ENCODE measurements around the gene ACSL5. TPM values are rescaled to one million over a fixed set of nuclear protein-coding genes. Genes with fewer than 3 reads are reported as not detected.
"Not testable (repeated sequence)": the region's sequence is repeated elsewhere in the genome, so short reads cannot be mapped to it uniquely, and the experiment has no call there.

ACSL5 gene
- polyA plus RNA-seq, 1 donor: 361 TPM

DNA sequence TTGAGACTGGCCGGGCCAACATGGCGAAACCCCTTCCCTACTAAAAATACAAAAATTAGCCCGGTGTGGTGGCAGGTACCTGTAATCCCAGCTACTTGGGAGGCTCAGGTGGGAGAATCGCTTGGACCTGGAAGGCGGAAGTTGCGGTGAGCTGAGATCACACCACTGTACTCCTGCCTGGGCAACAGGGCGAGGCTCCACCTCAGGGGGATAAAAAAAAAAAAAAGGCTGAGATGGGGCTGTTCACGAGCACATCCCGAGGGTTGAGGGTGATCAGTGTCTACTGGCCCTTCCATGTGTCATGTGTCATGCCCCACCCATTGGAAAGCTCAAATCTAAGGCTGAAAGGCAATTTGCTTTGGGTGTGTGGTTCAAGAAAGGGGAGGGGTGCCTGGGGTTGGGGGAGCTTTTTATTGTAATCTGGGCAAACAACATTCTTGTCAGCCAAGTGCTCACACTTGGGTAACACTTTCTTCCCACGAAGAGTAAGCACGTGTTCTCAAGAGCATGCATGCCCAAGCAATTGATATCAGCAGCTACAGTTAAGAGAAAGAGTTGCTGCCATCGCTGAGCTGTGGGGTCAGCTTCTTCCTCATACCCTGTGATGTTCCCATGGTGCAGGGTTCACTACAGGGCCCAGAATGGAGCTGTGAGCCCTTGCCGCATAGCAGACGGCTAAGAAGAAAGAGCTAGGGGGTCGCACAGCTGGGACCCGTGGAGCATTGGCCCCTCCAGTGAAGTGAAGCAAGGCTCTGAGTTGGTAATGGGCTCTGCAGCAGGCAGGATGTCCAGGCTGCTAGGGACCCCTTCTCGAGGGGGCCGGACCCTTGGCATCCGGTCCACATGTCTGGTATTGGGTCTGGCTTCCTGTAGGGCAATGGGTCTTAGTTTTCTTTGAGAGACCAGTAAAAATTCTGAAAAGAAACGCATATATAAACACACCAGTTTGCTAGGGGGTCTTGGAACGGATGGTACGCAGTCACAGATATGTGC lies 9.9 kb upstream of the ACSL5 start:
- H3K9me3 ChIP-seq (ENCODE audit: control insufficient read depth, low read depth, low read length): no peaks in the 10 kb centered on the region
- no peak overlapping the region for H3K4me3 ChIP-seq (ENCODE audit: low read length)
- peak; percentile 86 to 87 for DNase-seq
- no peaks in the 10 kb centered on the region for H3K36me3 ChIP-seq (ENCODE audit: control insufficient read depth, insufficient read depth, low read length)
- H3K4me1 ChIP-seq (ENCODE audit: control insufficient read depth, insufficient read depth, low read length): peaks cover 77% of the 10 kb centered on the region
- WGBS (ENCODE audit: insufficient coverage, low lambda C conversion rate): no CpG with 5 or more reads among the region's 22 CpGs
- peak overlapping the region; percentile 86 for H3K27ac ChIP-seq (ENCODE audit: low read length)
- H3K27me3 ChIP-seq (ENCODE audit: control insufficient read depth, insufficient read depth, low read length): no peaks in the 10 kb centered on the region

- Histone ChIP-seq H3K4me1 (ENCODE audit: control insufficient read depth, insufficient read depth, low read length) (peaks cover 70% of the 10 kb centered on the region), H3K27me3 (ENCODE audit: control insufficient read depth, insufficient read depth, low read length) (no peaks in the 10 kb centered on the region), H3K4me3 (ENCODE audit: low read length) (no peak overlapping the region), H3K9me3 (ENCODE audit: control insufficient read depth, low read depth, low read length) (no peaks in the 10 kb centered on the region), H3K27ac (ENCODE audit: low read length) (peak overlapping the region; percentile 86), H3K36me3 (ENCODE audit: control insufficient read depth, insufficient read depth, low read length) (no peaks in the 10 kb centered on the region)
- DNase-seq: peak; percentile 90 to 96
- WGBS (ENCODE audit: insufficient coverage, low lambda C conversion rate): no CpG with 5 or more reads among the region's 6 CpGs
These were observed 8.9 kb upstream of the ACSL5 start for GRCh38 chr10:112365014-112365432.

GRCh38 chr10:112365451-112365850 lies 8.5 kb upstream of the ACSL5 start:
- H3K27ac ChIP-seq (ENCODE audit: low read length): peak overlapping the region; percentile 86
- H3K4me3 ChIP-seq (ENCODE audit: low read length): no peak overlapping the region
- H3K27me3 ChIP-seq (ENCODE audit: control insufficient read depth, insufficient read depth, low read length): no peaks in the 10 kb centered on the region
- no peak for DNase-seq
- H3K9me3 ChIP-seq (ENCODE audit: control insufficient read depth, low read depth, low read length): peaks cover 1% of the 10 kb centered on the region
- no peaks in the 10 kb centered on the region for H3K36me3 ChIP-seq (ENCODE audit: control insufficient read depth, insufficient read depth, low read length)
- no CpG with 5 or more reads among the region's 6 CpGs for WGBS (ENCODE audit: insufficient coverage, low lambda C conversion rate)
- peaks cover 66% of the 10 kb centered on the region for H3K4me1 ChIP-seq (ENCODE audit: control insufficient read depth, insufficient read depth, low read length)

DNA sequence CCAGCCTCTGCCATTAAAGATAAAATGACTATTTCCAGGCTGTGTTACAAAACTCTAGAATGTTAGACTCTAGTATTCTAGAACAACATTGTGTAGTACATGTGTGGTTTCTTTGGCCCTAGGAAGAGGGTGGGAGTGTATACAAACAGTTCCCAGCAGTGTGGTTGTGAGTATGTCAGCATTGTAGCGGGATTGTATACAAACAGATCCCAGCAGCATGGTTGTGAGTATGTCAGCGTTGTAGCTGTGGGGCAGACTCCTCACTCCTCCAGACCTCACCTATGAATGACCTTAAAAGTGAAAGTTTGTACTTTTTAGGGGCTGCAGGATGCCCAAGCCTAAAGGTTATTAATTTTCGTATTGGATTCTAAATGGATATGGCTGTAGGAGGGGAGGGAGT lies 6.9 kb upstream of the ACSL5 start:
- WGBS (ENCODE audit: insufficient coverage, low lambda C conversion rate): no CpG with 5 or more reads among the region's 3 CpGs
- Histone ChIP-seq H3K4me3 (ENCODE audit: low read length) (no peak overlapping the region), H3K27me3 (ENCODE audit: control insufficient read depth, insufficient read depth, low read length) (no peaks in the 10 kb centered on the region), H3K9me3 (ENCODE audit: control insufficient read depth, low read depth, low read length) (peaks cover 3% of the 10 kb centered on the region), H3K36me3 (ENCODE audit: control insufficient read depth, insufficient read depth, low read length) (no peaks in the 10 kb centered on the region), H3K4me1 (ENCODE audit: control insufficient read depth, insufficient read depth, low read length) (peaks cover 53% of the 10 kb centered on the region), H3K27ac (ENCODE audit: low read length) (peak overlapping the region; percentile 86)
- peak in 1 of 2 donors; percentile 55 for DNase-seq

- DNase-seq: no peak
- H3K27me3 ChIP-seq (ENCODE audit: control insufficient read depth, insufficient read depth, low read length): no peaks in the 10 kb centered on the region
- H3K9me3 ChIP-seq (ENCODE audit: control insufficient read depth, low read depth, low read length): peaks cover 3% of the 10 kb centered on the region
- no CpG with 5 or more reads among the region's 4 CpGs for WGBS (ENCODE audit: insufficient coverage, low lambda C conversion rate)
- peaks cover 50% of the 10 kb centered on the region for H3K4me1 ChIP-seq (ENCODE audit: control insufficient read depth, insufficient read depth, low read length)
- no peak overlapping the region for H3K4me3 ChIP-seq (ENCODE audit: low read length)
- peak overlapping the region; percentile 86 for H3K27ac ChIP-seq (ENCODE audit: low read length)
- H3K36me3 ChIP-seq (ENCODE audit: control insufficient read depth, insufficient read depth, low read length): no peaks in the 10 kb centered on the region
These were observed 6.4 kb upstream of the ACSL5 start for GRCh38 chr10:112367516-112367915.

- no CpG with 5 or more reads among the region's 40 CpGs for WGBS (ENCODE audit: insufficient coverage, low lambda C conversion rate)
- peaks cover 37% of the 10 kb centered on the region for H3K4me1 ChIP-seq (ENCODE audit: control insufficient read depth, insufficient read depth, low read length)
- H3K9me3 ChIP-seq (ENCODE audit: control insufficient read depth, low read depth, low read length): peaks cover 3% of the 10 kb centered on the region
- no peaks in the 10 kb centered on the region for H3K36me3 ChIP-seq (ENCODE audit: control insufficient read depth, insufficient read depth, low read length)
- no peak for DNase-seq
- no peaks in the 10 kb centered on the region for H3K27me3 ChIP-seq (ENCODE audit: control insufficient read depth, insufficient read depth, low read length)
- H3K4me3 ChIP-seq (ENCODE audit: low read length): no peak overlapping the region
- H3K27ac ChIP-seq (ENCODE audit: low read length): no peak overlapping the region
These were observed 4.2 kb upstream of the ACSL5 start for GRCh38 chr10:112369495-112370423.

- no peak overlapping the region for H3K4me3 ChIP-seq (ENCODE audit: low read length)
- peaks cover 3% of the 10 kb centered on the region for H3K9me3 ChIP-seq (ENCODE audit: control insufficient read depth, low read depth, low read length)
- no peak overlapping the region for H3K27ac ChIP-seq (ENCODE audit: low read length)
- peaks cover 34% of the 10 kb centered on the region for H3K4me1 ChIP-seq (ENCODE audit: control insufficient read depth, insufficient read depth, low read length)
- WGBS (ENCODE audit: insufficient coverage, low lambda C conversion rate): no CpG with 5 or more reads among the region's 15 CpGs
- H3K36me3 ChIP-seq (ENCODE audit: control insufficient read depth, insufficient read depth, low read length): no peaks in the 10 kb centered on the region
- no peak for DNase-seq
- no peaks in the 10 kb centered on the region for H3K27me3 ChIP-seq (ENCODE audit: control insufficient read depth, insufficient read depth, low read length)
These were observed 3.5 kb upstream of the ACSL5 start for GRCh38 chr10:112370424-112370819.

- H3K27ac ChIP-seq (ENCODE audit: low read length); H3K27me3 ChIP-seq (ENCODE audit: control insufficient read depth, insufficient read depth, low read length); DNase-seq; H3K9me3 ChIP-seq (ENCODE audit: control insufficient read depth, low read depth, low read length); H3K36me3 ChIP-seq (ENCODE audit: control insufficient read depth, insufficient read depth, low read length); H3K4me3 ChIP-seq (ENCODE audit: low read length): not testable (repeated sequence)
- H3K4me1 ChIP-seq (ENCODE audit: control insufficient read depth, insufficient read depth, low read length): peaks cover 25% of the 10 kb centered on the region
- no CpG with 5 or more reads among the region's 13 CpGs for WGBS (ENCODE audit: insufficient coverage, low lambda C conversion rate)
These were observed 2.6 kb upstream of the ACSL5 start for GRCh38 chr10:112371326-112371725.

GRCh38 chr10:112372182-112372810 lies 1.6 kb upstream of the ACSL5 start:
- Histone ChIP-seq H3K4me1 (ENCODE audit: control insufficient read depth, insufficient read depth, low read length) (peaks cover 15% of the 10 kb centered on the region), H3K27ac (ENCODE audit: low read length) (peak overlapping the region; percentile 25)
- whole genome bisulfite sequencing (ENCODE audit: insufficient coverage, low lambda C conversion rate): 100% methylated on average over 1 of the region's 11 CpGs
- not testable (repeated sequence) for H3K36me3 ChIP-seq (ENCODE audit: control insufficient read depth, insufficient read depth, low read length); H3K27me3 ChIP-seq (ENCODE audit: control insufficient read depth, insufficient read depth, low read length); H3K9me3 ChIP-seq (ENCODE audit: control insufficient read depth, low read depth, low read length); DNase-seq; H3K4me3 ChIP-seq (ENCODE audit: low read length)
